Heart left ventricle (tissue), 13 donors: ENCODE data around the gene SAT2.

ENCODE experiments used
- POLR2A ChIP-seq, 2 donors: fragments of 450-650 bp; IDR thresholded peaks; one replicate each; pipeline ENCODE4 v1.6.1; 2017; ENCODE audit warnings: antibody characterized with exemption in 2 of 2, mild to moderate bottlenecking in 2 of 2, moderate library complexity in 2 of 2
- TF ChIP-seq, protein P1 (sequence below), 12 donors: fragments of 200-600 bp; sonication (generic) in 4 of 12; IDR thresholded peaks; one replicate each; pipeline versions ENCODE4 v1.5.0 to v1.8.0; 2018 to 2022; ENCODE audit warnings: antibody characterized with exemption in 12 of 12, mild to moderate bottlenecking in 5 of 12
- donor health status: ischemic (EF 13 %, LVEDD 7.1; RV severe dilation, severe dysfunction).
- donor health status: DM: no; HTN: yes; CAD: no.
- donor health status: DM: no; HTN: no; CAD: no.
- donor health status: ischemic (EF 25% LVEDD 6.9; RV normal size, moderate dysfunction).
- donor health status: ischemic (EF 25% LVEDD 5.7; RV mildly dilated, moderate dysfunction).
- donor health status: ischemic (EF 35%, LVEDD 5.7; RV mildly dilated, moderate dysfunction).
- donor health status: nonischemic (EF 11% LVEDD 7.7; RV severe dilation, severe dysfunction).
- donor health status: DM: yes; HTN: yes; CAD: no.
- donor health status: PGD.
- donor health status: ischemic (EF 29% LVEDD 5.4; RV normal size, mild dysfunction).
- donor health status: nonischemic (EF 23%, LVEDD 6.1; RV moderate dilation, normal function).

DNA sequence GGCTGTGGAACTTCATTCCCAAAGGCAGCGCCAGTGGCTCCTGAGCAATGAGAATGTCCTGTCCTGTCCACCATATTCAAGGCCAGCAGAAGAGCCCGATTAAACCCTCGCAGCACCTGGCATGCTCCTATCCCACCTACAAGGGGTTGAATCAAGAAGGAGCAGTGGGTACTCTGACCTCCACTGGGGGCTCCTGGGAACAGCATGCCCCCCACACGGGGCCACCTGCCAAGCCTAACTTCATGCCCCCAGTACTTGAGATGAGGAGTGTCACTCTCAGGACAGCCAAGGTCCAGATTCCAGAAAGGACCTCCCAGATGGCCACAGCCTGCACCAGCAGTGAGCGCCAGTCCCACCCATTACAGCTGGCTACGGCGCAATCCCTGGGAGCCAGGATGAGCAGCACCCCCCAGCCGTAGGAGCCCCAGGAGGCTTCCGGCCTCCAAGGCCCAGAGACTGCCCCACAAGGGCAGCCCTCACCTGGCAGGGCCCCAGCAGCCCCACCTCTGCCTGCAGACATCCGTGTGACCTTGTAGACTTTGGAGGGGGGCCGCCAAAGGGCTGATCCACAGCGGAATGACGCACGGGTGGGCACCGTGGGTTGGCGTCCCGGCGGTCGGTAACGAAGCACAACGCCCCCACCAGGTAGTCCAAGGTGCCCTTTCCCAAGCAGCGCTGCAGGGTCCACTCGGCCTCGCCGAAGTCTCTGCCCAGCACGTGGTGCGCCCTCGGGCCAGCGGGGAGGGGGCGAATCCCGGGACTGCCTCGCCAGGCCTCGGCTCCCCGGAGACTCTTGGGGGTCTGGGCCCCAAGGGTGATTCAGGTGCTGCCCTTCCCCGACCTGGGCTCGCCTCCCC lies 45.0 kb downstream of the SAT2 start:
- TF ChIP-seq, protein P1, sequence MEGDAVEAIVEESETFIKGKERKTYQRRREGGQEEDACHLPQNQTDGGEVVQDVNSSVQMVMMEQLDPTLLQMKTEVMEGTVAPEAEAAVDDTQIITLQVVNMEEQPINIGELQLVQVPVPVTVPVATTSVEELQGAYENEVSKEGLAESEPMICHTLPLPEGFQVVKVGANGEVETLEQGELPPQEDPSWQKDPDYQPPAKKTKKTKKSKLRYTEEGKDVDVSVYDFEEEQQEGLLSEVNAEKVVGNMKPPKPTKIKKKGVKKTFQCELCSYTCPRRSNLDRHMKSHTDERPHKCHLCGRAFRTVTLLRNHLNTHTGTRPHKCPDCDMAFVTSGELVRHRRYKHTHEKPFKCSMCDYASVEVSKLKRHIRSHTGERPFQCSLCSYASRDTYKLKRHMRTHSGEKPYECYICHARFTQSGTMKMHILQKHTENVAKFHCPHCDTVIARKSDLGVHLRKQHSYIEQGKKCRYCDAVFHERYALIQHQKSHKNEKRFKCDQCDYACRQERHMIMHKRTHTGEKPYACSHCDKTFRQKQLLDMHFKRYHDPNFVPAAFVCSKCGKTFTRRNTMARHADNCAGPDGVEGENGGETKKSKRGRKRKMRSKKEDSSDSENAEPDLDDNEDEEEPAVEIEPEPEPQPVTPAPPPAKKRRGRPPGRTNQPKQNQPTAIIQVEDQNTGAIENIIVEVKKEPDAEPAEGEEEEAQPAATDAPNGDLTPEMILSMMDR (IDR thresholded peaks at IDR 0.05), result no peak
- TF ChIP-seq POLR2A (IDR thresholded peaks at IDR 0.05), result no peak
